Adrenal gland (tissue), 12 donors: ENCODE results near the gene NISCH. TPM values are rescaled to one million over a fixed set of nuclear protein-coding genes. Genes with fewer than 3 reads are reported as not detected.

Experiments used
- DNase-seq, 7 donors: peaks; one replicate each; pipeline ENCODE4 v3.0.0-alpha.2; 2019 to 2020
- H3K27ac ChIP-seq, 5 donors: fragments of 200-600 bp; sonication (generic) in 4 of 5; 1 replicate in 3 of 5; 2 replicates in 2 of 5; pipeline versions ENCODE4 v1.5.1 to v1.8.0; 2016 to 2020; ENCODE audit warnings: mild to moderate bottlenecking in 1 of 5
- H3K27me3 ChIP-seq: fragments of 200-600 bp; 2 replicates; pipeline ENCODE4 v1.8.0; 2021
- H3K36me3 ChIP-seq, 2 donors: fragments of 200-600 bp; replicated peaks in 1 of 2; 1 replicate in 1 of 2; 2 replicates in 1 of 2; pipeline versions ENCODE4 v1.5.1 to v1.8.0; 2018 to 2022
- H3K4me1 ChIP-seq, 2 donors: fragments of 200-600 bp; replicated peaks in 1 of 2; 1 replicate in 1 of 2; 2 replicates in 1 of 2; pipeline versions ENCODE4 v1.5.1 to v1.8.0; 2018 to 2021
- H3K4me3 ChIP-seq, 4 donors: fragments of 200-600 bp; sonication (generic) in 3 of 4; one replicate each; pipeline ENCODE4 v1.5.1; 2016 to 2018
- H3K9me3 ChIP-seq, 3 donors: fragments of 200-600 bp; sonication (generic) in 1 of 3; replicated peaks in 1 of 3; 1 replicate in 2 of 3; 2 replicates in 1 of 3; pipeline versions ENCODE4 v1.5.1 to v1.8.0; 2016 to 2021
- CTCF ChIP-seq, 6 experiments: fragments of 450-650 bp in 4 of 6; fragments of 200-600 bp in 2 of 6; sonication (generic) in 1 of 6; IDR thresholded peaks; 1 replicate in 5 of 6; 2 replicates in 1 of 6; pipeline versions ENCODE4 v1.5.1 to v1.8.0; 2016 to 2021; ENCODE audit warnings: antibody characterized with exemption in 6 of 6, mild to moderate bottlenecking in 2 of 6, moderate library complexity in 1 of 6
- POLR2A ChIP-seq, 2 donors: fragments of 450-650 bp; IDR thresholded peaks; one replicate each; pipeline ENCODE4 v1.6.1; 2017; ENCODE audit warnings: antibody characterized with exemption in 2 of 2, mild to moderate bottlenecking in 2 of 2, moderate library complexity in 1 of 2
- WGBS, 4 donors: extraction: QIAGEN DNeasy Blood & Tissue Kit in 2 of 4; methylation state at CpG; one replicate each; pipeline versions ENCODE4 v1.1.5 to v1.1.7; 2013 to 2017; 5-methylcytosine and 5-hydroxymethylcytosine counted together
- intact Hi-C, 2 donors: fragments of 100-400 bp; cut with DNase I; formaldehyde crosslinking; loops; one replicate each; pipeline versions ENCODE4 v1.14.1 to v1.15.0; 2022 to 2023
- polyA plus RNA-seq, 3 donors: library from polyadenylated mRNA; stranded (reverse); fragments of 200-250 nt in 2 of 3; fragments of 350-450 nt in 1 of 3; fragmentation: Illumina TruSeq in 1 of 3; extraction: RNeasy Lipid Tissue Mini Kit (QIAGEN cat#74804) in 1 of 3; gene quantifications; one replicate each; pipeline ENCODE4 v1.2.3, GENCODE V29; 2013 to 2014
- total RNA-seq, 9 donors: library from RNA; depleted of rRNA in 4 of 9; stranded (reverse); fragments of >200 nt in 4 of 9; fragments of 120-200 nt in 1 of 9; fragmentation: NEBNext Ultra II Directional in 1 of 9; extraction: Animal tissue kit (Norgen Biotek cat#: 25700) in 1 of 9; gene quantifications; one replicate each; pipeline versions ENCODE4 v1.1.0 to v1.2.4, GENCODE V29; 2013 to 2023
- donor health status: healthy with polysubstance abuse.
- donor health status: Bipolar disorder and iron deficiency.
- donor health status: DM: yes; HTN: yes; CAD: no.
- donor health status: DM: no; HTN: no; CAD: no.
- donor health status: DM: no; HTN: no; CAD: no.
- donor health status: DM: yes; HTN: yes; CAD: no.

Gene NISCH
- total and polyA plus RNA-seq, 12 donors = 39.4 to 186 (median 100) TPM

- Histone ChIP-seq H3K27ac (no peak overlapping the region), H3K27me3 (no peaks in the 10 kb centered on the region), H3K36me3 (peaks cover 0 to 32% of the 10 kb centered on the region in 2 donors), H3K4me1 (no peaks in the 10 kb centered on the region), H3K4me3 (no peak overlapping the region), H3K9me3 (no peaks in the 10 kb centered on the region)
- intact Hi-C loops = no loop called here
- WGBS, 4 donors = 78 to 89% (median 80%) methylated on average over 4 to 12 of the region's 12 CpGs
- no peak for DNase-seq
- TF ChIP-seq CTCF (IDR thresholded peaks at IDR 0.05) (no peak), POLR2A (IDR thresholded peaks at IDR 0.05) (no peak)
Measured at GRCh38 chr3:52509753-52510328, 54.4 kb downstream of the NISCH start.

DNA sequence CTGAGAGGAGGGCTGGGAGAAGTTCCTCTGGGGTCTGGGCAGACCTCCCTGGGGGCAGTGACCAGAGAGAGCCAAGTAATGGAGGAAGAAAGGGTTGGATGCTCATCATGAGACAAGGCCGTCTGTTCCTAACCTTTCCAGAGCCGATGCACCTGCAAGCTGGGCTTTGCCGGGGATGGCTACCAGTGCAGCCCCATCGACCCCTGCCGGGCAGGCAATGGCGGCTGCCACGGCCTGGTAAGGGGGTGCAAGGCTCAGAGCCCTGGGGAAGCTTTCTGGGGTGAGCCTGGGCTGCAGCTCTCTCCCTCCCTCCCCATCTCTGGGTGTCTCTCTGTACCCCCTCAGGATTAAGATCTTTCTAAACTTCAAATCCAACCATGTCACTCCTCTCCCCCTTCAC is 56.1 kb downstream of the NISCH start:
- H3K4me1 ChIP-seq = no peaks in the 10 kb centered on the region
- TF ChIP-seq POLR2A (IDR thresholded peaks at IDR 0.05) = no peak
- no peak for TF ChIP-seq CTCF (IDR thresholded peaks at IDR 0.05)
- no peak overlapping the region for H3K4me3 ChIP-seq
- no peak for DNase-seq
- intact Hi-C loops = no loop called here
- no peak overlapping the region for H3K27ac ChIP-seq
- WGBS, 4 donors = 88 to 90% (median 89%) methylated on average over 6 to 7 of the region's 7 CpGs
- no peaks in the 10 kb centered on the region for H3K9me3 ChIP-seq
- H3K27me3 ChIP-seq = no peaks in the 10 kb centered on the region
- peaks cover 0 to 17% of the 10 kb centered on the region in 2 donors for H3K36me3 ChIP-seq

DNA sequence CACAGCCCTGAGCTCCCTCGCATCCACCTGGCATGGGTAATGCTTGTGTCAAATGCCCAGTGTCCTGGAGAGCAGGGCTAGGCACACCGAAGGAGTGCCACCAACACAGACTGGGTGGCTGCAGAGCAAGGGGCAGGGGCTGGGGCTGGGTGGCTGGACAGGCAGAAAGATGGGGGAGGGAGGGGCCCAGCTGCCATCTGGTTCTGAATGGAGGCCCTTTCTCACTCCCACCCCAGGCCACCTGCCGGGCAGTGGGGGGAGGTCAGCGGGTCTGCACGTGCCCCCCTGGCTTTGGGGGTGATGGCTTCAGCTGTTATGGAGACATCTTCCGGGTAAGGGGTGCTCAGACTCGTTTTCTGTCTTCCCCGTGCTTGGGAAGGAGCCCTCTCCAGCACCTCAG is 56.7 kb downstream of the NISCH start:
- peaks cover 0 to 13% of the 10 kb centered on the region in 2 donors for H3K36me3 ChIP-seq
- 69 to 100% (median 78%) methylated on average over 1 to 8 of the region's 8 CpGs for WGBS, 4 donors

DNA sequence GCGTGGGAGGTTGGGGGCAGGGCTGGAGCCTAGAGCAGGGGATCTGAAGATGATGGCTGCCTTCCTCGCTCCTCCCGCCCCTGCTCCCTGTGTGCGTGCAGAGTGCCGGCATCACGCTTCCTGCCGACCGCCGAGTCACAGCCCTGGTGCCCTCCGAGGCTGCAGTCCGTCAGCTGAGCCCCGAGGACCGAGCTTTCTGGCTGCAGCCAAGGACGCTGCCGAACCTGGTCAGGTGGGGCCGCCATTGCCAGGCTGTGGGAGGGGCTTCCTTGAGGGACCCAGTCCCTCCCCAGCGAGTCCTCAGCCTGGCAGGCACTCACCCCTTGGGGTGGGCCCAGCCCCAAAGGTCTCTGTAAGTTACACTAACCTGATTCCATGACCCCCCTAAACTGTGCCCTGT is 57.3 kb downstream of the NISCH start:
- 67 to 90% (median 86%) methylated on average over 1 to 17 of the region's 17 CpGs for WGBS, 4 donors
- no peak for DNase-seq
- Histone ChIP-seq H3K27ac (no peak overlapping the region), H3K36me3 (peaks cover 0 to 13% of the 10 kb centered on the region in 2 donors), H3K4me1 (no peaks in the 10 kb centered on the region), H3K27me3 (no peaks in the 10 kb centered on the region), H3K9me3 (no peaks in the 10 kb centered on the region), H3K4me3 (no peak overlapping the region)
- intact Hi-C loops = no loop called here
- TF ChIP-seq POLR2A (IDR thresholded peaks at IDR 0.05) (no peak), CTCF (IDR thresholded peaks at IDR 0.05) (no peak)

More for the DNA sequence above, 56.7 kb downstream of the NISCH start:
- TF ChIP-seq CTCF (IDR thresholded peaks at IDR 0.05) (no peak), POLR2A (IDR thresholded peaks at IDR 0.05) (no peak)
- Histone ChIP-seq H3K4me1 (no peaks in the 10 kb centered on the region), H3K9me3 (no peaks in the 10 kb centered on the region), H3K4me3 (no peak overlapping the region), H3K27me3 (no peaks in the 10 kb centered on the region), H3K27ac (no peak overlapping the region)
- no peak for DNase-seq
- intact Hi-C loops = no loop called here
